Glomerular visceral epithelial cell (primary cell): Measurements from ENCODE around the gene ART4.

Experiments
- DNase-seq: peaks from one replicate; pipeline ENCODE4 v3.0.0-alpha.2; 2016; ENCODE audit errors: extremely low spot score

The ART4 gene

GRCh38 chr12:14810167-14810952 lies 33.0 kb downstream of the ART4 start:
- no peak for DNase-seq

GRCh38 chr12:14803830-14804160 lies 39.5 kb downstream of the ART4 start:
- DNase-seq = no peak

- peak; percentile 97 for DNase-seq
Observed at GRCh38 chr12:14803011-14803829, 40.1 kb downstream of the ART4 start, which contains the start of the genes C12orf60 and WBP11. Gene C12orf60, plus strand, starts transcription at chr12:14803670. Its CDS starts 19,266 bp downstream, at chr12:14822936. Gene WBP11, minus strand, starts transcription at chr12:14803478. Its CDS starts 2,095 bp downstream, at chr12:14801383.

- no peak for DNase-seq
Observed at GRCh38 chr12:14802721-14803010, 40.7 kb downstream of the ART4 start.

- DNase-seq = no peak
Observed at GRCh38 chr12:14802247-14802646, 41.1 kb downstream of the ART4 start.

DNA sequence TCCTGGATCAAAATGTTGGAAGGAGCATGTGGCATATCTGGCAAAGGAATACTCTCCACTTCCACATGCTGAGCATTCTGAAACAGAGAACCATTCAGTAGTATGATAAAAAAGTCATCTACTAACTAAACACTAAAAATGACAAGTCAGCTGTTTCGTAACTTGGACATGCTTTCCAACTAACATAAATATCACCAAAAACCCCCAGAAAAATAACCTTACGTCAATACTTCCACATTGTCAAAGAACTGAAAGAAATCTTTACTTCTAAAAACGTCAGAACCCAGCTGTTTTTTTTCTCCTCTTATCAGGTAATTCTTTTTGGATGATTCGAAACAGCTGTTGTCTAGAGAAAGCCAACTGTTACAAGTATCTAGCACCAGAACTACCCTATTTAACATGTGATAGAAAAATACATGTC lies 48.3 kb downstream of the ART4 start:
- DNase-seq = no peak

- DNase-seq = no peak
Observed at GRCh38 chr12:14785568-14785967, 57.8 kb downstream of the ART4 start.

GRCh38 chr12:14784471-14784870 lies 58.9 kb downstream of the ART4 start:
- DNase-seq = no peak

DNA sequence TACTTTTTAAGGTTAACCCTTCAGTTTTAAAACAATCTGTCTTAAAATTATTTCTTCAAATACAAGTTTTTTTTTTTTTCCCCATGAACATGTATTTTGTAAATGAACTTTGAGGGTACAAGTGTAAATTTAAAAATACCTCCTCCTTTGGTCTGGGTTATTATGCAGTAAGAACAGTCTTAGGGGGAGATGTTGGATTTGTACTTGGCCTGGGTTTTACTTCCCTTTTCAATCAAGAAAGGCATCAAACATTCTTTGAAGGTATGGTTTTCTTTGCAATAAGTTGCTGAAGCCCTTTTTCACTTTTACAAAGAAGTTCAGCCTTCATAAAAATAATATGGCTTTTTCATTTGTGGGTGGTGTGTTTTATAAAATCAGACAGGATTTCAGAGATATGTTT lies 60.6 kb downstream of the ART4 start:
- no peak for DNase-seq

DNA sequence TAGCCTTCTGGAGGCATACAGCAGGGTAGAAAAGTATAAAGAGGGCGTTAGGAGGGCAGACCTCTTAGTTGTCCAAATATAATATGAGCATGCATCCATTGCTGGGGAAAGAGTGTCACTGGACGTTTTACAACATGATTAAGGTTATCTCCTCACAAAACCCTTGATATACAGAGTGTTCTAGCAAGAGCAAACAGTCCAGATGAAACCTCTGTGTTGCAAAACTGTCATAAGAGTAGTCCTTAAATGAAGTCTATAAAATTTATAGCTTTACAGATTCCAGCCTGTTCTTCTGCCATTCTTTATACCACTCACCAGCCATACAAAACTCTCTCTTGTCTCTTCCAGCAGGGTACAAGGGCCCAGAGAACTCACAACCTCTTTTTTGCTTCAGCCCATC lies 61.8 kb downstream of the ART4 start:
- DNase-seq = no peak

DNA sequence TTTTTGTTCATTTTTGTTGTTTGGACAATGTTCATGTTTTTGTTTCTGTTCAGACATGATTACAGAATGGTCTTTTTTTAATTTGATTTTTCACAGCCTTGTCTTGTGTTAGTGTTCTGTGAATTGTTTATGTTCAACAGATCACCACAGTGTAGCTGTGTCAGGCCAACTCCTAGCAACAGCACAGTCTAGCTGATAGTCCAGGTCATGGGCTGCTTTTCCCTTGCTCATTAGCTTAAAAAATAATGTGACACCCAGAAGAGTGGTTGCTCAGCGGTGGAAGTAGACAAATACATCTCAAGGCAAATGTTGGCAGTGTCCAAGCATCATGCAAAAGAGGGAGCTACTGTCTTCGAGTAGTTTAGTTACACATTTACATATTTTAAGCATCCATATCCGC lies 62.5 kb downstream of the ART4 start:
- DNase-seq = no peak

- no peak for DNase-seq
Observed at GRCh38 chr12:14779834-14780233, 63.5 kb downstream of the ART4 start.

DNA sequence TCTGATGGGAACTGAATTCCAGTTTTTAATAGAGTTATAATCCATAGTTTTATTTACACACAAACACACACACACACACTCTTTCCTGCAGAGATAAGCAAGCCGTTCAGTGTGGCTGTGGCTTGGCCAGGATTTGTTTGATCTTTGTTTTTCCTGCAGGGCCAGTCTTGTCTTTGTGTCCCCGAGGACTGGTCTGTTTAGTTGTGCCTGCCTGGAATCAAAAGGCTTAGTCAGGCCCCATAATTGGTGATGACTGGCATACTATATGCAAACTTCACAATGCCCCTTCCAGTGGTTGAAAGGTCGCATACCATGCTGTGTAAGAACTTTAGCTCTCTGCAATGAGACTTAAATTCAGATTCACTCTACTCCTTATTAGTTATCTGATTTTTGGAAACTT lies 66.1 kb downstream of the ART4 start:
- DNase-seq = no peak

DNA sequence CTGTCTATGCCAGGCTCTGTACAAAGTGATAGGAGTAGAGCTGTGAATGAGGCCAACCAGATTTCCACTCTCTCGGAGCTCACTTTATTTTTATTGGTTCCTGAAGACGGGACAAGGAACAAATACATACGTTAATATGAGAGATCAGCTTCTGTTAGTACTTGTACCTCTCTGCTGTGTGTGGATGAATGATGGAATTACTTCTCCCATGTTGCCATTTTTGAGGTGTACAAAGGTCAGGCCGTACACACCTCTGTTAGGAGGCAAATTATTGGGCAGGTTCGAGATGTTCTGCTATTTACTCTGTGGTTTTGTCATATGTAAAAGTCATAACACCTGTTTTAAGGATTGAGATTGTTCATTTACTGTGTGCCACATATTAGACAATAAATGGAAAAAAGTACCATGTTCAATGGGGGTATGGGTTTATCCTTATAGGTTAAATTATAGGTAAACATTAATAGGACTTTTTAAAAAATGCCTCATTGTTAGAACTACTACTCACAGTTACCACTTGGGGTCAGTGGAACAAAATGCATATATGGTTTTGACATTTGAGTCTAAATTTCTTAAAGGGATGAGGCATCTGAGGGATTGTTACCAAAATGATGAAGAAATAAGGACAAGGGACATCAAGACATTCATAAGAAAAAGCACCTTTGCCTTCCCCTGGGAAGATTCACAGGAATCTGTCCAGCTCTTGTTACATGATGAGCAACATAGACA lies 66.9 kb downstream of the ART4 start:
- no peak for DNase-seq

- DNase-seq = peak; percentile 25
Observed at GRCh38 chr12:14775636-14775980, 67.7 kb downstream of the ART4 start.
